Endodermal cell (in vitro differentiated cells): ENCODE measurements around the gene PCSK7. TPM values are rescaled to one million over a fixed set of nuclear protein-coding genes. Genes with fewer than 3 reads are reported as not detected.

Experiments used
- DNase-seq: peaks from one replicate; pipeline ENCODE4 v3.0.0-alpha.2; 2017
- H3K27ac ChIP-seq: 2 replicates; pipeline ENCODE4 v1.5.1; 2013; ENCODE audit warnings: mild to moderate bottlenecking, low read depth, low read length, moderate library complexity
- H3K27me3 ChIP-seq: 2 replicates; pipeline ENCODE4 v1.6.1; 2013; ENCODE audit warnings: mild to moderate bottlenecking, low read length, moderate library complexity; ENCODE audit not compliant: insufficient read depth, control insufficient read depth, poor library complexity, severe bottlenecking
- H3K36me3 ChIP-seq: 2 replicates; pipeline ENCODE4 v1.7.0; 2013; ENCODE audit warnings: mild to moderate bottlenecking, low read length, moderate library complexity; ENCODE audit not compliant: control insufficient read depth, insufficient read depth
- H3K4me1 ChIP-seq: one replicate; pipeline ENCODE4 v1.7.0; 2013; ENCODE audit warnings: low read length; ENCODE audit not compliant: control insufficient read depth, insufficient read depth
- H3K4me3 ChIP-seq: 2 replicates; pipeline ENCODE4 v1.5.1; 2013; ENCODE audit warnings: mild to moderate bottlenecking, low read length, moderate library complexity
- H3K9ac ChIP-seq: 2 replicates; pipeline ENCODE4 v1.6.1; 2013; ENCODE audit warnings: mild to moderate bottlenecking, low read length, moderate library complexity; ENCODE audit not compliant: poor library complexity, severe bottlenecking; ENCODE audit errors: extremely low read depth
- H3K9me3 ChIP-seq: 2 replicates; pipeline ENCODE4 v1.6.1; 2013; ENCODE audit warnings: mild to moderate bottlenecking, low read length, moderate library complexity; ENCODE audit not compliant: control insufficient read depth
- H3K27ac Mint-ChIP-seq: 2 replicates; pipeline ENCODE4 v1.8.0; 2020; ENCODE audit warnings: mixed read lengths
- H3K27me3 Mint-ChIP-seq: 2 replicates; pipeline ENCODE4 v1.8.0; 2021; ENCODE audit warnings: mild to moderate bottlenecking, mixed read lengths; ENCODE audit not compliant: insufficient read depth
- H3K36me3 Mint-ChIP-seq: 2 replicates; pipeline ENCODE4 v1.8.0; 2020; ENCODE audit warnings: low read depth, mixed read lengths
- H3K4me1 Mint-ChIP-seq: 2 replicates; pipeline ENCODE4 v1.8.0; 2020; ENCODE audit warnings: mixed read lengths
- H3K4me3 Mint-ChIP-seq: 2 replicates; pipeline ENCODE4 v1.8.0; 2020; ENCODE audit warnings: mild to moderate bottlenecking, moderate library complexity, mixed read lengths
- H3K9me3 Mint-ChIP-seq: 2 replicates; pipeline ENCODE4 v1.8.0; 2020; ENCODE audit warnings: mild to moderate bottlenecking, mixed read lengths
- CTCF ChIP-seq: fragments of 200-600 bp; sonication (generic); conservative IDR thresholded peaks from 2 replicates; pipeline ENCODE4 v1.5.0; 2021; ENCODE audit warnings: antibody characterized with exemption, mild to moderate bottlenecking
- WGBS, 2 experiments: methylation state at CpG; one replicate each; pipeline versions ENCODE4 v1.1.5 to v1.1.7; 2013; ENCODE audit warnings: missing lambda C conversion rate in 2 of 2, mixed read lengths in 1 of 2; ENCODE audit not compliant: insufficient coverage in 1 of 2, insufficient read length in 1 of 2; 5-methylcytosine and 5-hydroxymethylcytosine counted together
- total RNA-seq, 2 donors: library from RNA; stranded (reverse); fragmentation: NEBNext Ultra II Directional in 1 of 2; extraction: Animal tissue kit (Norgen Biotek cat#: 25700) in 1 of 2; gene quantifications; 2 replicates in 1 of 2; 3 replicates in 1 of 2; pipeline ENCODE4 v1.2.1, GENCODE V29; 2021

The PCSK7 gene
- total RNA-seq, 2 donors from 2014 or later: 56.5 to 58.6 TPM

DNA sequence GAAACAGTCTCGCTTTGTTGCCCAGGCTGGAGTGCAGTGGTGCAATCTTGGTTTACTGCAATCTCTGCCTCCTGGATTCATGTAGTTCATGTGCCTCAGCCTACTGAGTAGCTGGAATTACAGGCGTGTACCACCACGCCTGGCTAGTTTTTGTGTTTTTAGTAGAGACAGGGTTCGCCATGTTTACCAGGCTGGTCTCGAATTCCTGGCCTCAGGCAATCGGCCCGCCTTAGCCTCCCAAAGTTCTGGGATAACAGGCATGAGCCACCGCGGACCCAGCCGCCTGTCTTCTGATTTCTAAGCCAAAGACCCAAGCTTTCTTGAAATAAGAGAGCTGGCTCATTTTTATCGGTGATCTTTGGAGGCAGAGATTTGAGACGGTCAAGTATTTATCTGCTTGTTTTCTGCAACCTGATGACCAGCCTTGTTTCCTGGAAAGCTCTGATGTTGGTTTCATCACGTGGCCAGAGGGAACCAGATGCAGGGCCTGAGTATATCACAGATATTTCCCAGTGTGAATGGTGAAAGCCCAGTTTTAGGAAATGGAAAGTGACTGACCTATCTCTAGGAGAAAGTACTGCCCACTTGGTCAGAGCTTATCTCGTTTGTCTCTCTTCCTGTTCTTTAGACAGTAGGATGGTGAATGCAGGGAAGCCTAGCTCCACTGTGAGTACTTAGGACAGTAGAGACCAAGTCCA lies 59.0 kb downstream of the PCSK7 start:
- peaks cover 4% of the 10 kb centered on the region for H3K4me1 ChIP-seq
- H3K9me3 ChIP-seq: no peaks in the 10 kb centered on the region
- WGBS, 2 experiments: 91 to 92% methylated on average over 14 of the region's 14 CpGs
- no peak overlapping the region for H3K27ac ChIP-seq
- no peak overlapping the region for H3K4me3 ChIP-seq
- H3K27me3 ChIP-seq: no peaks in the 10 kb centered on the region
- Mint-ChIP-seq H3K27ac (no peak overlapping the region), H3K4me1 (peaks cover 26% of the 10 kb centered on the region), H3K4me3 (no peak overlapping the region), H3K27me3 (no peaks in the 10 kb centered on the region), H3K36me3 (peaks cover 40% of the 10 kb centered on the region), H3K9me3 (no peaks in the 10 kb centered on the region)
- no peak for DNase-seq
- no peak overlapping the region for H3K9ac ChIP-seq
- H3K36me3 ChIP-seq: peaks cover 66% of the 10 kb centered on the region
- TF ChIP-seq CTCF: no peak

DNA sequence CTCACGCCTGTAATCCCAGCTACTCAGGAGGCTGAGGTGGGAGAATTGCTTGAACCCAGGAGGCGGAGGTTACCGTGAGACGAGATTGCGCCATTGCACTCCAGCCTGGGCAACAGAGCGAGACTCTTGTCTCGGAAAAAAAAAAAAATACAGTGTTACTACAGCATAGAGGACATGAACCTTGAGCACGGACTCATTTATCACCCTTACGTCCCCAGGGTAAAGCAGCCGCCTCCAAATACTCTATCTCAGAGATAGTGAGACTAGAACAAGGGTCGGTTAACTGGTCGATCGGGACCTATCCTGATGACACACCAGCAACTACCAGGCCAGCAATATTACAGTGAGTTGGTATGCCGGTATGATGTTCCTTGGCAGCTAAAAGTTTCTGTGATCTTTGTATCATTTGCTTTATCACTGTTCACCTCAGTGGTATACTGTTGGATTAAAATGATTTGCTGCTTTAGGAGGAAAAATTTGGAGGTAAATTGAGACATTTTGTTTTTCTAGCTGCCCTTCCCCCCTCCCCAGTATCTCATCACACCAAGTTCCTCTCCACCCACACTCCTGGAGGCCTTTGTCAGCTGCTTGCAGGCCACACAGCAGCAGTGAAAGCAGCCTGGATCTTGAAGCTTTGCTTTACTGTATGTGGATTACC lies 60.3 kb downstream of the PCSK7 start:
- no peak overlapping the region for H3K9ac ChIP-seq
- H3K4me1 ChIP-seq: peaks cover 4% of the 10 kb centered on the region
- H3K36me3 ChIP-seq: peaks cover 79% of the 10 kb centered on the region
- Mint-ChIP-seq H3K4me3 (no peak overlapping the region), H3K27ac (peak overlapping the region; percentile 59), H3K36me3 (peaks cover 44% of the 10 kb centered on the region), H3K27me3 (no peaks in the 10 kb centered on the region), H3K9me3 (no peaks in the 10 kb centered on the region), H3K4me1 (peaks cover 25% of the 10 kb centered on the region)
- no peak overlapping the region for H3K4me3 ChIP-seq
- peak overlapping the region; percentile 4 for H3K27ac ChIP-seq
- TF ChIP-seq CTCF: no peak
- H3K9me3 ChIP-seq: no peaks in the 10 kb centered on the region
- no peak for DNase-seq
- 76 to 87% methylated on average over 14 of the region's 14 CpGs for WGBS, 2 experiments
- H3K27me3 ChIP-seq: no peaks in the 10 kb centered on the region

- peaks cover 80% of the 10 kb centered on the region for H3K36me3 ChIP-seq
These were observed 60.9 kb downstream of the PCSK7 start for GRCh38 chr11:117171007-117171403.

More at GRCh38 chr11:117171007-117171403, 60.9 kb downstream of the PCSK7 start:
- Mint-ChIP-seq H3K4me1 (peaks cover 25% of the 10 kb centered on the region), H3K4me3 (no peak overlapping the region), H3K27me3 (no peaks in the 10 kb centered on the region), H3K27ac (peak overlapping the region; percentile 59), H3K9me3 (no peaks in the 10 kb centered on the region), H3K36me3 (peaks cover 44% of the 10 kb centered on the region)
- WGBS, 2 experiments: 85 to 98% methylated on average over 2 of the region's 2 CpGs
- TF ChIP-seq CTCF: no peak
- no peak for DNase-seq
- Histone ChIP-seq H3K9me3 (no peaks in the 10 kb centered on the region), H3K27ac (no peak overlapping the region), H3K27me3 (no peaks in the 10 kb centered on the region), H3K4me3 (no peak overlapping the region), H3K4me1 (peaks cover 4% of the 10 kb centered on the region), H3K9ac (no peak overlapping the region)
